ENCODE measurements around the gene REC8.

The REC8 gene

GRCh38 chr14:24146453-24146977 lies 25.4 kb upstream of the REC8 start, which contains the start of gene PSME2:
TSS of gene PSME2 (minus strand) at chr14:24146610. CDS start at chr14:24146581, 29 bp downstream.
- TF ChIP-seq, protein P1, sequence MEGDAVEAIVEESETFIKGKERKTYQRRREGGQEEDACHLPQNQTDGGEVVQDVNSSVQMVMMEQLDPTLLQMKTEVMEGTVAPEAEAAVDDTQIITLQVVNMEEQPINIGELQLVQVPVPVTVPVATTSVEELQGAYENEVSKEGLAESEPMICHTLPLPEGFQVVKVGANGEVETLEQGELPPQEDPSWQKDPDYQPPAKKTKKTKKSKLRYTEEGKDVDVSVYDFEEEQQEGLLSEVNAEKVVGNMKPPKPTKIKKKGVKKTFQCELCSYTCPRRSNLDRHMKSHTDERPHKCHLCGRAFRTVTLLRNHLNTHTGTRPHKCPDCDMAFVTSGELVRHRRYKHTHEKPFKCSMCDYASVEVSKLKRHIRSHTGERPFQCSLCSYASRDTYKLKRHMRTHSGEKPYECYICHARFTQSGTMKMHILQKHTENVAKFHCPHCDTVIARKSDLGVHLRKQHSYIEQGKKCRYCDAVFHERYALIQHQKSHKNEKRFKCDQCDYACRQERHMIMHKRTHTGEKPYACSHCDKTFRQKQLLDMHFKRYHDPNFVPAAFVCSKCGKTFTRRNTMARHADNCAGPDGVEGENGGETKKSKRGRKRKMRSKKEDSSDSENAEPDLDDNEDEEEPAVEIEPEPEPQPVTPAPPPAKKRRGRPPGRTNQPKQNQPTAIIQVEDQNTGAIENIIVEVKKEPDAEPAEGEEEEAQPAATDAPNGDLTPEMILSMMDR (conservative IDR thresholded peaks at IDR 0.05; ENCODE audit: low read depth, low read length): no peak
- peak; percentile 95 for DNase-seq (ENCODE audit: low read depth)

DNA sequence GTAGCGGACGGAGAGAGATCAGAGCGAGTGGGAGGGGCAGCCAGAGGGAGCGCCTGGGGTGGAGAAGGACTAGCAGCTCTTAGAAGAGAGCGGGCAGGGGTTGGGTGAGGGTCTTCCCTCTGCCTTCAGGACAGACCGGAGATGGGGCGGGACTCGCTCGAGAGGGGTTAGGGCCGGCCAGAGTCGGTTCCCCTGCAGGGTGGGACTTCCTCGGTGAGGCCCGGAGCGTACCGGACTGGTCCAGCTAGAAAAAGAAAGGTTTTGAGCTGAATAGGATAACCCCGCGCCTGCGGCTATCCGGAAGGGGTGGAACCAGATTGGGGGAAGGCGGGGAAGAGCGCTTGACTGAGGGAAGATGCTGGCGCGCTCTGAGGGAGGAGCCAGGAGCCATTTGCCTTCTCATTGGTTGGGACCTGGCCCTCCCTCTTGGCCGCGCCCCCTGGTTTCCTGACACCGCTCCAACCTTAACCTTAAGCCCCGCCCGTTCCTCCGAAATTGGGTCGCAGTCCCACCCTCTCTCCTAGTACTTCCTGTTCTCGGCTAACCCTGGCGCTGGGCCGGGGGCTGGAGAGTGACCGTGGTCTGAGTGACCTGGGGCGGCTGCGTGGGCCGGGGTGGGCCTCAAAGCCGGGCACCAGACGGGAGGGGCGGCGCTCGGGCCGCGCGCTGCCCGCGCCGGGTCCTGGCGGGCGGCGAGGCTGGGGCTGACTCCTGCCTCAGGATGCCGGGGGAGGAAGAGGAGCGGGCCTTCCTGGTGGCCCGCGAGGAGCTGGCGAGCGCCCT lies 24.7 kb upstream of the REC8 start, which contains the start of gene RNF31:
RNF31 (plus strand) TSS at position 521 of the 783 bp plus-strand sequence; CDS start at position 722, 201 bp downstream.
- DNase-seq (ENCODE audit: low read depth): peak; percentile 94
- peak within 1 kb of the TSS; percentile 95 for H3K4me3 ChIP-seq (ENCODE audit: low read length)
- TF ChIP-seq, protein P1 (conservative IDR thresholded peaks at IDR 0.05; ENCODE audit: low read depth, low read length): no peak

More at GRCh38 chr14:24146453-24146977, 25.4 kb upstream of the REC8 start, which contains the start of gene PSME2:
- H3K4me3 ChIP-seq (ENCODE audit: low read length): peak within 1 kb of the TSS; percentile 95

- TF ChIP-seq, protein P1 (conservative IDR thresholded peaks at IDR 0.05; ENCODE audit: low read depth, low read length): no peak
- DNase-seq (ENCODE audit: low read depth): no peak
- peak overlapping the region; percentile 95 for H3K4me3 ChIP-seq (ENCODE audit: low read length)
Measured at GRCh38 chr14:24147761-24148428, 24.0 kb upstream of the REC8 start.

DNA sequence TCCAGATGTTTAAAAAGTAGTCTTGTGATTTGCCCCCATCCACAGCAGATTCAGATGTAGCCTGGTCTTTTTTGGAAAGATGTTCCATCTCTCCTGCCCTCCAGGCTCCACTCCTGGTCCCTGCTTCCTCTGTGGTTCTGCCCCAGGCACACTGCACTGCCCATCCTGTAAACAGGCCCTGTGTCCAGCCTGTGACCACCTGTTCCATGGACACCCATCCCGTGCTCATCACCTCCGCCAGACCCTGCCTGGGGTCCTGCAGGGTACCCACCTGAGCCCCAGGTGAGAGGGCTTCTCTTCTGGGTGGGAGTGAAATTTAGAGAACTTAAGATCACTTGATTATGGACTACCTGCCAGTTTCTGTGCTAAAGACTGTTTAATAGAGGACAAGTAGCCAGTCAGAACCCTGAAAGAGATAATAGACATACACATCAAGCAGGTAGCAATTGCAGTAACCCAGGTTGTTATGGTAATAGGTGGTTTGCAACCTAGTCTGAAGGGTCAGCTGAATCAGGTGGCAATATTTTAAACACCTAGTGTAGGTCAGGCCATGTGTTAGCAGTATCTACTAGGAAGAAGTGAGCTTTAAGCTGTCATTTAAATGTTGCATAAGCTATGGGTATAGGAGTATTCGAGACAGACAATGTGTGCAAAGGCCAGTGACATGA lies 22.4 kb upstream of the REC8 start:
- H3K4me3 ChIP-seq (ENCODE audit: low read length): no peak overlapping the region
- TF ChIP-seq, protein P1 (conservative IDR thresholded peaks at IDR 0.05; ENCODE audit: low read depth, low read length): no peak
- no peak for DNase-seq (ENCODE audit: low read depth)

GRCh38 chr14:24150061-24150460 lies 21.8 kb upstream of the REC8 start:
- no peak overlapping the region for H3K4me3 ChIP-seq (ENCODE audit: low read length)

GRCh38 chr14:24150567-24150966 lies 21.3 kb upstream of the REC8 start:
- TF ChIP-seq, protein P1 (conservative IDR thresholded peaks at IDR 0.05; ENCODE audit: low read depth, low read length): no peak
- H3K4me3 ChIP-seq (ENCODE audit: low read length): no peak overlapping the region
- no peak for DNase-seq (ENCODE audit: low read depth)

More at GRCh38 chr14:24150061-24150460, 21.8 kb upstream of the REC8 start:
- TF ChIP-seq, protein P1 (conservative IDR thresholded peaks at IDR 0.05; ENCODE audit: low read depth, low read length): no peak
- DNase-seq (ENCODE audit: low read depth): no peak
